Suprapubic skin (tissue), 4 donors: Measurements from ENCODE around the gene LRFN2. TPM values are rescaled to one million over a fixed set of nuclear protein-coding genes. Genes with fewer than 3 reads are reported as not detected.

ENCODE experiments used
- DNase-seq, 2 donors: peaks; one replicate each; pipeline ENCODE4 v3.0.0-alpha.2; 2019; ENCODE audit warnings: low spot score in 2 of 2
- H3K27ac ChIP-seq: fragments of 200-600 bp; sonication (generic); one replicate; pipeline ENCODE4 v1.5.1; 2019
- H3K27me3 ChIP-seq: fragments of 200-600 bp; sonication (generic); one replicate; pipeline ENCODE4 v1.5.1; 2019
- H3K36me3 ChIP-seq: fragments of 200-600 bp; sonication (generic); one replicate; pipeline ENCODE4 v1.5.1; 2019
- H3K4me1 ChIP-seq: fragments of 200-600 bp; sonication (generic); one replicate; pipeline ENCODE4 v1.5.1; 2019
- H3K4me3 ChIP-seq: fragments of 200-600 bp; sonication (generic); one replicate; pipeline ENCODE4 v1.5.1; 2019; ENCODE audit warnings: mild to moderate bottlenecking
- H3K9me3 ChIP-seq: fragments of 200-600 bp; sonication (generic); one replicate; pipeline ENCODE4 v1.5.1; 2019
- EP300 ChIP-seq: sonication (generic); formaldehyde crosslinking; IDR thresholded peaks from one replicate; pipeline ENCODE4 v1.6.1; 2017; ENCODE audit warnings: antibody characterized with exemption
- POLR2A ChIP-seq, 2 donors: fragments of 450-650 bp; IDR thresholded peaks; one replicate each; pipeline ENCODE4 v1.6.1; 2017; ENCODE audit warnings: antibody characterized with exemption in 2 of 2, mild to moderate bottlenecking in 2 of 2, moderate library complexity in 2 of 2
- POLR2AphosphoS5 ChIP-seq, 3 donors: sonication (generic); formaldehyde crosslinking; IDR thresholded peaks; one replicate each; pipeline ENCODE4 v1.6.1; 2017; ENCODE audit warnings: antibody characterized with exemption in 3 of 3
- WGBS: methylation state at CpG from one replicate; pipeline ENCODE4 v1.1.5; 2018; 5-methylcytosine and 5-hydroxymethylcytosine counted together
- total RNA-seq, 4 donors: library from RNA; depleted of rRNA; stranded (reverse); fragments of >200 nt; gene quantifications; one replicate each; pipeline ENCODE4 v1.1.0, GENCODE V29; 2016
- TF ChIP-seq, protein P1 (sequence below), 2 donors: fragments of 200-600 bp in 1 of 2; fragments of 450-650 bp in 1 of 2; sonication (generic) in 1 of 2; IDR thresholded peaks; one replicate each; pipeline ENCODE4 v1.5.1; 2016 to 2019; ENCODE audit warnings: antibody characterized with exemption in 2 of 2, mild to moderate bottlenecking in 1 of 2, moderate library complexity in 1 of 2

Gene LRFN2
- total RNA-seq, 4 donors from 2014 or later, result not detected

DNA sequence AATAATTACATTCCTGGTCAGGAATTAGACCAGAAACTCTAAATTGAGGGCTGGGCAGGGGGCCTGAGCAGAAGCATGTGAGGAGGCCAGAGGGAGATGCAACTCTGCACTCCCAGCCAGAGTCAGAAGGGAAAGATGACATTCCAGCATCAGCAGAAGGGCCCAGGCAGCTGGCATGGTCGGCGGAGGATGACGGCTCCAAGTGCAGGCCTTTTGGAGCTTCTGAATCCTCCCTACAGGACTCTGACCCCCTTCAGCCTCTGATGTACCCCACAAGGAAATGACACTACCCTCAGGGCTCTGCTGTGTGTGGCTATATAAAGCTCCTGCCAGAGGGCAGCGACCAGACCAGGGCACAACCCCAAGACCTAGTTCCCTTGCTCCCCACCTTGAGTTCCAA, 1.9 kb downstream of the LRFN2 start:
- 79% methylated on average over 3 of the region's 4 CpGs for WGBS
- no peak overlapping the region for H3K27ac ChIP-seq
- peaks cover 57% of the 10 kb centered on the region for H3K27me3 ChIP-seq
- H3K9me3 ChIP-seq, result no peaks in the 10 kb centered on the region
- DNase-seq, result no peak
- H3K36me3 ChIP-seq, result no peaks in the 10 kb centered on the region
- H3K4me1 ChIP-seq, result peaks cover 14% of the 10 kb centered on the region
- no peak for TF ChIP-seq EP300
- no peak for TF ChIP-seq POLR2A (IDR thresholded peaks at IDR 0.05)
- TF ChIP-seq, protein P1, sequence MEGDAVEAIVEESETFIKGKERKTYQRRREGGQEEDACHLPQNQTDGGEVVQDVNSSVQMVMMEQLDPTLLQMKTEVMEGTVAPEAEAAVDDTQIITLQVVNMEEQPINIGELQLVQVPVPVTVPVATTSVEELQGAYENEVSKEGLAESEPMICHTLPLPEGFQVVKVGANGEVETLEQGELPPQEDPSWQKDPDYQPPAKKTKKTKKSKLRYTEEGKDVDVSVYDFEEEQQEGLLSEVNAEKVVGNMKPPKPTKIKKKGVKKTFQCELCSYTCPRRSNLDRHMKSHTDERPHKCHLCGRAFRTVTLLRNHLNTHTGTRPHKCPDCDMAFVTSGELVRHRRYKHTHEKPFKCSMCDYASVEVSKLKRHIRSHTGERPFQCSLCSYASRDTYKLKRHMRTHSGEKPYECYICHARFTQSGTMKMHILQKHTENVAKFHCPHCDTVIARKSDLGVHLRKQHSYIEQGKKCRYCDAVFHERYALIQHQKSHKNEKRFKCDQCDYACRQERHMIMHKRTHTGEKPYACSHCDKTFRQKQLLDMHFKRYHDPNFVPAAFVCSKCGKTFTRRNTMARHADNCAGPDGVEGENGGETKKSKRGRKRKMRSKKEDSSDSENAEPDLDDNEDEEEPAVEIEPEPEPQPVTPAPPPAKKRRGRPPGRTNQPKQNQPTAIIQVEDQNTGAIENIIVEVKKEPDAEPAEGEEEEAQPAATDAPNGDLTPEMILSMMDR (IDR thresholded peaks at IDR 0.05), result no peak
- TF ChIP-seq POLR2AphosphoS5 (IDR thresholded peaks at IDR 0.05), result no peak
- no peak overlapping the region for H3K4me3 ChIP-seq

DNA sequence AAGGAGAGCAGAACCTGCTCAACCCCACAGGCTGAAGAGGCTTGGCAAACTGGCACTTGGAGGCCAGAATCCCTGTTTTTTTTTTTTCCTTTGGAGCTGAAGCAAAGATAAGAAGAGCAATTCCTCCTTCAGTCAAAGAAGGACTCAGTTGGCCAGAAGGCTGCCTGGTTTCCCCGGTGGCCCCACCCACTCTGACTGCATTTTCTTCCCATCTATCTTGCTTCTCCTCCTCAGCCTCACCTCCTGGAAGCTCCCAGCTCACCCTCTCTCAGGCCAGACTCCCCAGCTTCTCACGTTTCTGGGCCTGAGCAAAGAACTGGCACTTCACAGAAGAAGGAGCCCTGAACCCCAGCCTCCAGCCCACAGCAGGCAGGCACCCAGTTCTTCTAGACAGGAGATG, 2.4 kb downstream of the LRFN2 start:
- TF ChIP-seq, protein P1 (IDR thresholded peaks at IDR 0.05), result no peak
- TF ChIP-seq POLR2A (IDR thresholded peaks at IDR 0.05) (no peak), POLR2AphosphoS5 (IDR thresholded peaks at IDR 0.05) (no peak), EP300 (no peak)
- Histone ChIP-seq H3K27me3 (peaks cover 53% of the 10 kb centered on the region), H3K36me3 (no peaks in the 10 kb centered on the region), H3K4me3 (no peak overlapping the region), H3K9me3 (no peaks in the 10 kb centered on the region), H3K27ac (no peak overlapping the region), H3K4me1 (peaks cover 14% of the 10 kb centered on the region)
- 62% methylated on average over 2 of the region's 2 CpGs for WGBS
- no peak for DNase-seq

DNA sequence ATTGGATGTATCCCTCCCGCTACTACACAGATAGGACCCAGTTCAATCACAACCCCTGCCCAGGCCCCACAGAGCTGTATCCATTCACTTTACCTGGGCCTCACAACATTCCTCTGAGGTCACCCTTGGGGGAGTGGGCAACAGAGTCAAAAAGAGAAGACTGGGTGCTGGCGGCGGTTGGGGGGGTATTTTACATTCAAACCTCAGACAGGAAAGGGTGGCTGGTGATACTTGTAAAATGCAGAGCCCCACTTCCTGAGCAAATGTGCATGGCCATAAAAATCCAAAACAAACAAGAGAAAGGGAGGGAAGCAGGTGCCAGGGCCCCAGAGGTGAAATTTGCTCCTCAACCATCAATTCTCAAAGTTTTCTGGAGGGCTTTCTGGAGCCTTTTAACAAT, 3.5 kb downstream of the LRFN2 start:
- peaks cover 14% of the 10 kb centered on the region for H3K4me1 ChIP-seq
- no peak overlapping the region for H3K4me3 ChIP-seq
- TF ChIP-seq POLR2AphosphoS5 (IDR thresholded peaks at IDR 0.05), result no peak
- TF ChIP-seq, protein P1 (IDR thresholded peaks at IDR 0.05), result no peak
- TF ChIP-seq POLR2A (IDR thresholded peaks at IDR 0.05), result no peak
- TF ChIP-seq EP300, result no peak
- H3K27ac ChIP-seq, result no peak overlapping the region
- H3K27me3 ChIP-seq, result peaks cover 43% of the 10 kb centered on the region
- H3K9me3 ChIP-seq, result no peaks in the 10 kb centered on the region
- no peak for DNase-seq
- H3K36me3 ChIP-seq, result no peaks in the 10 kb centered on the region
- 67% methylated on average over 3 of the region's 3 CpGs for WGBS

DNA sequence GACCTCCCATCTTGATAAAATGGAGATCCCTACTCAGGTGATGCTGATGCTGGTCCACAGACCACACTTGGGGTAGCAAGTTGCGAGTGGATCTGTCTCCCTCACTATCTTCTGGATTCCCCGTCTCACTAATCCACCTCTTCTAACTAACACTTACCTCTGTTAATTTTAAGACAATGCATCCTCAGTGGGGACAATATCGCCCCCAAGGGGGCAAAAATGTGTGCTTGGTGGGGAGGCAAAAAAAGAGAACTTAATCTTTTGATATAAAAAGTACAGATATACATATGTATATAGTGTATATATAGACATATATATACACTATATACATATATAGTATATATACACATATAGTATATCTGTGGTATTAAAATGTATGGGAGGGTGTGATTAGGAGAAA, 4.3 kb downstream of the LRFN2 start:
- Histone ChIP-seq H3K9me3 (no peaks in the 10 kb centered on the region), H3K36me3 (no peaks in the 10 kb centered on the region), H3K27ac (no peak overlapping the region), H3K4me1 (peaks cover 14% of the 10 kb centered on the region), H3K4me3 (no peak overlapping the region), H3K27me3 (peaks cover 38% of the 10 kb centered on the region)
- no peak for DNase-seq
- WGBS, result 82% methylated on average over 3 of the region's 3 CpGs
- TF ChIP-seq EP300, result no peak
- TF ChIP-seq, protein P1 (IDR thresholded peaks at IDR 0.05), result no peak
- TF ChIP-seq POLR2A (IDR thresholded peaks at IDR 0.05), result no peak
- TF ChIP-seq POLR2AphosphoS5 (IDR thresholded peaks at IDR 0.05), result no peak

DNA sequence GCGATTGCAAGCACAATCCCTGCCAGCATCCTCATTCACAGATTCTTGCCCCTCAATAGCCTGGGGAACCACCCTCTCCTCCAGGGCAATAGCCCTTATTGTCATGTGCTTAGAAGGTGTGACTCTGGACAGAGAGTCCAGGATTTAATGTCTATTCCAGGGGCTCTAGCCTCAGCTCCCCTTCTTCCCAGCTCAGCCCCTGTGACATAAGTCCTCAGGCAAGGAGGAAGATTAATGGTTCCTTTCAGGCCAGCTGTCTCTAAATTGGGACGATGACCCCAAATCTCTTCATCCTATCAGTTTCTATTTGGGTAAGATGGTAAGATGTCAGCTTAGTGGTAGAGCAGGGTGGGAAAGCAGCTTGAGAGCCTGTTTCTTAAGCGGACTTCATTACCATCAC, 8.1 kb downstream of the LRFN2 start:
- no peak for DNase-seq
- peaks cover 6% of the 10 kb centered on the region for H3K27me3 ChIP-seq
- no peaks in the 10 kb centered on the region for H3K36me3 ChIP-seq
- H3K27ac ChIP-seq, result no peak overlapping the region
- TF ChIP-seq EP300 (no peak), POLR2A (IDR thresholded peaks at IDR 0.05) (no peak), POLR2AphosphoS5 (IDR thresholded peaks at IDR 0.05) (no peak)
- TF ChIP-seq, protein P1 (IDR thresholded peaks at IDR 0.05), result no peak
- H3K4me3 ChIP-seq, result no peak overlapping the region
- no peaks in the 10 kb centered on the region for H3K4me1 ChIP-seq
- H3K9me3 ChIP-seq, result no peaks in the 10 kb centered on the region
- 89% methylated on average over 3 of the region's 3 CpGs for WGBS
